Raji (cell line): ENCODE data around the gene ARPC5.

Experiments used
- POLR2A ChIP-seq: IDR thresholded peaks from 2 replicates; pipeline ENCODE4 v1.6.1; 2011; ENCODE audit warnings: low read depth, low read length, control low read depth; ENCODE audit not compliant: insufficient read depth

ARPC5 gene

DNA sequence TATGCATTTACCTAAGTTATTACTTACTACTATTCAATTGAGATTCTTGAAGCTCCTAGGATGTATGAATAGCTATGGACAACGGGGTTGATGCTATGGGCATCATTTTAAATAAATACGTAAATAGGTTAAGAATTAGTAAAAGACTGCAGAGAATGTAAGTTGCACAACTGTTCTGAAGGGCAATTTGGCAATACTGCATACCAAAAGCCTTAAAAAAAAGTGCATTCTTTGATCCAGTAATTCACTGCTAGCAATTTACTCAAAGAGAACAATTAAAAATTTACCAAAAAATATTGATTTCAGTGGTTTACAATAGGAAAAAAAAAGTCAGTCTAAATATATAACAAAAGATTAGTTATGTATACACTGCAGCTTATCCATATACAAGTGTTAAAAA is 3.5 kb downstream of the ARPC5 start:
- no peak for TF ChIP-seq POLR2A

DNA sequence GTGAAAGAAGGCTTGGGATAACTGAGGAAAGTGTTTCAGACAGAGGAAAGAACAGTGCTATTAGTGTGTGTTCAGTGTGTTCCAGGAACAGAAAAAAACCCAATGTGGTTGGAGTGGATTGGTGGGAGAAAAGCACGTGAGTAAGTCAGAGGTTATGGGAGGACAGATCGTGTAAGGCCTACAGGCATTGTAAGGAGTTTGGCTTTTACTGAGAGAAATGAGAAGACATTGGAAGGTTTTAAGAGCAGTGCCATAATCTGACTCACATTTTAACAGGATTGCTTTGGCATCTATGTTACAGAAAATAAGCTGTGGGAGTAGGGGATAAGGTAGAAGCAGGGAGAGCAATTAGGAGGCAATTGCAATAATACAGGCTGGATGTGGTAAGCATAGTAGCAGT is 4.8 kb downstream of the ARPC5 start:
- TF ChIP-seq POLR2A: no peak

GRCh38 chr1:183628537-183628936 is 7.0 kb downstream of the ARPC5 start:
- TF ChIP-seq POLR2A: no peak

- no peak for TF ChIP-seq POLR2A
Observed at GRCh38 chr1:183622884-183623785, 12.4 kb downstream of the ARPC5 start.

- TF ChIP-seq POLR2A: no peak
Observed at GRCh38 chr1:183622013-183622412, 13.6 kb downstream of the ARPC5 start.

DNA sequence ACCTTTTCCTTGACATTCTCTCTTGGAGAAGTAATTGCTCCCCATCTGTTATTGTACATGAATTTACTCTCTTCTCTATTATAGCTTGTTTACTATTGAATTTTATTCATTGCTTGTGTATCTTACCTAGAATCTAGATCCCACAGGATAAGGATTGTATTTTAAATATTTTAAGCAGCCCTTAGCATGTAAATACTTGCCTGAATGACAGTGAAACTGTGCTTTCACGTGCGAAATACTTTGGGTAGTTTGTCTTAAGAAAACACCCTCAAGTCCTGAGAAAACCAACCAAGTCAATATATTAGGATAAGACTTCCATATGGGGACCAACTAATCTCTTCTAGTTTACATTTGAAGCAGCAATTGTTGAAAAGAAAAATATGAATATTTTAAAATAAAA is 15.3 kb downstream of the ARPC5 start:
- TF ChIP-seq POLR2A: no peak

GRCh38 chr1:183619781-183620180 is 15.8 kb downstream of the ARPC5 start:
- TF ChIP-seq POLR2A: no peak

DNA sequence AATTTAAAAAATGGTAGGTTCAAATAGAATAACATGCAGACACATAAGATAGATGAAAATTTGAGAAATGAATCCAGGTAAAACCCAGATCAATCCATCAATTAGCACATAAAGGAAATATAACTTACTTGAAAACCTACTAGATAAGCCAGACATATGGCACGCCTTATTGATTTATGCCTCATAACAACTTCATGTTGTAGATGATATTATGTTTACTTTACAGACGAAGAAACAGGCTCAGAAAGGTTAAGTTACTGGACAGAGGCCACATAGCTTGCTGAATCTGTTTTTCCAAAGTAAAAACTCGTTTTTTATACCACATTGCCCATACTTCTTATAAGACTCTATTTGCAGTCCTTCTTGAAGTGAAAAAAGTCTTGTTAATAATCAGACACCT is 23.2 kb downstream of the ARPC5 start:
- no peak for TF ChIP-seq POLR2A

- TF ChIP-seq POLR2A: no peak
Observed at GRCh38 chr1:183611021-183611420, 24.6 kb downstream of the ARPC5 start.

DNA sequence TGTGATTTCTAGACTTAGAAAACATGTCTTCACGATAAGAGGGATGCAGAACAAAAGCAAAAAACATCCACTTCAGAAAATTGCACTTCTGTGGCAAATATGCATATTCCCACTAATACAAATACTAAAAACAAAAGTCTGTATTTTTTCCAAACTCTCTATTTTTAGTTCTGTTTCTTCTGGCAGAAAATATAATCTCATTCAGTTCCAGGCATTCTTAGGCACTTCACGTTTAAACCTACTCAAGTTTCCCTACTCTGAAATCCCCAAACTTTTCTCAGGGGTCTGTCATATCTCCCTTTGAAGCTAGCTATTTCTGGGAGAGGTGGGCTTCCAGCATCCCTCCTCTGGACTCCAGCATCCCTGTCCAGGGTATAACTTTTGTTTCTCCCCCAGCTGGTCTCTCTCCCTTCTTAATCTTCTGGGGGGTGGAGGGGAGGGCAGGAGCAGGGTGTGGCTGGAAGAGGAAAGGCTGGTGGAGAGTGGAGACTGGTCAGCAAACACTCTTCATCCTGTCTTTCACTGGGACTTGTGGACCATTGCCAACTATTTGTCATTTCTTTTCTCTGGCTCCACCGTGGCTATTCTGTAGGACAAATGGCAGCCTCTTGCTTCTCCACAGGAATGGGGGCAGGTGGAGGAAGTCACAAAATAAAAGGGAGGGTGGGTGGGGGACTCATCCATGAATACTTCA is 25.7 kb downstream of the ARPC5 start:
- no peak for TF ChIP-seq POLR2A

GRCh38 chr1:183609313-183609712 is 26.3 kb downstream of the ARPC5 start:
- no peak for TF ChIP-seq POLR2A

GRCh38 chr1:183607322-183607980 is 28.1 kb downstream of the ARPC5 start:
- TF ChIP-seq POLR2A: no peak

- no peak for TF ChIP-seq POLR2A
Observed at GRCh38 chr1:183605904-183606303, 29.7 kb downstream of the ARPC5 start.

- no peak for TF ChIP-seq POLR2A
Observed at GRCh38 chr1:183604815-183605214, 30.8 kb downstream of the ARPC5 start.

GRCh38 chr1:183604038-183604808 is 31.4 kb downstream of the ARPC5 start:
- TF ChIP-seq POLR2A: no peak

- TF ChIP-seq POLR2A: no peak
Observed at GRCh38 chr1:183602510-183602909, 33.1 kb downstream of the ARPC5 start.

DNA sequence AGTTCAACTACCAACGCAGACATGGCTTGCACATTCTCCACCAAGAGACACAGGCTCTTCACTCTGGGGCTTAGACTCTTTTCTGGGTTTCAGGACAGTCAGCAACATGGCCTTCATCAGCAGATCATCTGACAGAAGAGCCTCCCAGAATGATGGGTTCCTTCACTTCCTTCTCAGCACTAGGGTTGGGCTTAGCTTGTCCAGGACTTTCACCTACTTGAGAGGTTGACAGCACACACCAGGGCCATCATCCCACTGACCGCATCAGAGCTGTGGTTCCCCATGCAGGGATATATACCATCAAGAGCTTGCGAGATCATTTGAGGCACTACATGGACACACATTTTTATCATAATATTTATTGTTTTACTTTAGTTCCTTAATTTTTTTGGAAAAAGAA is 34.9 kb downstream of the ARPC5 start:
- TF ChIP-seq POLR2A: no peak
